SK-N-SH treated with all-trans-retinoic acid at 6 μM for 48 hours (cell line): ENCODE data around the gene CDC42EP3.

Source experiments
- ATAC-seq: fragments of 200-7000 bp; cut with Tn5 transposase; 3 replicates; pipeline ENCODE4 v1.9.1; 2020; ENCODE audit warnings: mild to moderate bottlenecking, moderate library complexity
- ARNTL ChIP-seq: fragments of 450-650 bp; formaldehyde crosslinking; IDR thresholded peaks from 2 replicates; pipeline ENCODE4 v1.5.0; 2020; ENCODE audit warnings: low read depth, mild to moderate bottlenecking, moderate library complexity, borderline replicate concordance
- BACH2 ChIP-seq: fragments of 250-450 bp; sonication (Bioruptor Pico); IDR thresholded peaks from 2 replicates; pipeline ENCODE4 v1.9.0; 2021; ENCODE audit warnings: mild to moderate bottlenecking, borderline replicate concordance
- CSDC2 ChIP-seq: fragments of 250-450 bp; sonication (Bioruptor Pico); IDR thresholded peaks from 2 replicates; pipeline ENCODE4 v1.5.0; 2020; ENCODE audit warnings: mild to moderate bottlenecking, moderate library complexity
- ESRRG ChIP-seq: fragments of 250-450 bp; sonication (Bioruptor Pico); IDR thresholded peaks from 2 replicates; pipeline ENCODE4 v1.6.1; 2021; ENCODE audit warnings: mild to moderate bottlenecking
- GLIS3 ChIP-seq: fragments of 250-450 bp; sonication (Bioruptor Pico); IDR thresholded peaks from 2 replicates; pipeline ENCODE4 v1.5.0; 2020; ENCODE audit warnings: mild to moderate bottlenecking, moderate library complexity
- ISL1 ChIP-seq: fragments of 250-450 bp; sonication (Bioruptor Pico); IDR thresholded peaks from 2 replicates; pipeline ENCODE4 v2.1.2; 2022; ENCODE audit warnings: mild to moderate bottlenecking, moderate library complexity
- OSR1 ChIP-seq: fragments of 250-450 bp; sonication (Bioruptor Pico); IDR thresholded peaks from 2 replicates; pipeline ENCODE4 v1.8.0; 2022; ENCODE audit warnings: moderate library complexity, mild to moderate bottlenecking, inconsistent platforms
- PPARA ChIP-seq: fragments of 250-450 bp; sonication (Bioruptor Pico); IDR thresholded peaks from 2 replicates; pipeline ENCODE4 v1.5.0; 2020; ENCODE audit warnings: mild to moderate bottlenecking, borderline replicate concordance
- RARB ChIP-seq: fragments of 250-450 bp; sonication (Bioruptor Pico); IDR thresholded peaks from 2 replicates; pipeline ENCODE4 v1.8.0; 2021; ENCODE audit warnings: mild to moderate bottlenecking, moderate library complexity
- SNAI2 ChIP-seq: fragments of 250-450 bp; sonication (Bioruptor Pico); IDR thresholded peaks from 2 replicates; pipeline ENCODE4 v1.5.0; 2020; ENCODE audit warnings: mild to moderate bottlenecking, moderate library complexity
- TCF4 ChIP-seq: fragments of 250-450 bp; sonication (Bioruptor Pico); IDR thresholded peaks from 2 replicates; pipeline ENCODE4 v1.8.0; 2021; ENCODE audit warnings: mild to moderate bottlenecking, moderate library complexity, borderline replicate concordance
- TOX ChIP-seq: fragments of 250-450 bp; sonication (Bioruptor Pico); IDR thresholded peaks from 2 replicates; pipeline ENCODE4 v1.8.0; 2021; ENCODE audit warnings: mild to moderate bottlenecking, moderate library complexity, borderline replicate concordance
- ZC3H10 ChIP-seq: fragments of 250-450 bp; sonication (Bioruptor Pico); IDR thresholded peaks from 2 replicates; pipeline ENCODE4 v1.5.1; 2021; ENCODE audit warnings: mild to moderate bottlenecking, moderate library complexity
- ZFP3 ChIP-seq: fragments of 250-450 bp; sonication (Bioruptor Pico); IDR thresholded peaks from 2 replicates; pipeline ENCODE4 v1.5.0; 2020; ENCODE audit warnings: mild to moderate bottlenecking, moderate library complexity
- ZFP30 ChIP-seq: fragments of 450-650 bp; formaldehyde crosslinking; IDR thresholded peaks from 2 replicates; pipeline ENCODE4 v1.5.0; 2022; ENCODE audit warnings: mild to moderate bottlenecking, moderate library complexity
- ZNF565 ChIP-seq: fragments of 450-650 bp; formaldehyde crosslinking; conservative IDR thresholded peaks from 2 replicates; pipeline ENCODE4 v1.5.0; 2020; ENCODE audit warnings: low read depth, mild to moderate bottlenecking, moderate library complexity
- ZNF70 ChIP-seq: fragments of 450-650 bp; formaldehyde crosslinking; IDR thresholded peaks from 2 replicates; pipeline ENCODE4 v1.5.0; 2020; ENCODE audit warnings: mild to moderate bottlenecking, moderate library complexity
- ZNF8 ChIP-seq: fragments of 450-650 bp; formaldehyde crosslinking; IDR thresholded peaks from 2 replicates; pipeline ENCODE4 v1.5.0; 2020; ENCODE audit warnings: mild to moderate bottlenecking, moderate library complexity
- TF ChIP-seq, protein P1 (sequence below): fragments of 250-450 bp; sonication (Bioruptor Pico); IDR thresholded peaks from 2 replicates; pipeline ENCODE4 v1.5.0; 2020; ENCODE audit warnings: mild to moderate bottlenecking, moderate library complexity
- TF ChIP-seq, protein P2 (sequence below): fragments of 250-450 bp; sonication (Bioruptor Pico); IDR thresholded peaks from 2 replicates; pipeline ENCODE4 v1.8.0; 2020; ENCODE audit warnings: mild to moderate bottlenecking, moderate library complexity, borderline replicate concordance
- TF ChIP-seq, protein P3 (sequence below): fragments of 250-450 bp; sonication (Bioruptor Pico); IDR thresholded peaks from 2 replicates; pipeline ENCODE4 v1.5.1; 2021; ENCODE audit warnings: mild to moderate bottlenecking, moderate library complexity
- TF ChIP-seq, protein P4 (sequence below): fragments of 250-450 bp; sonication (Bioruptor Pico); IDR thresholded peaks from 2 replicates; pipeline ENCODE4 v1.5.1; 2020; ENCODE audit warnings: low read depth, mild to moderate bottlenecking, moderate library complexity

The CDC42EP3 gene

DNA sequence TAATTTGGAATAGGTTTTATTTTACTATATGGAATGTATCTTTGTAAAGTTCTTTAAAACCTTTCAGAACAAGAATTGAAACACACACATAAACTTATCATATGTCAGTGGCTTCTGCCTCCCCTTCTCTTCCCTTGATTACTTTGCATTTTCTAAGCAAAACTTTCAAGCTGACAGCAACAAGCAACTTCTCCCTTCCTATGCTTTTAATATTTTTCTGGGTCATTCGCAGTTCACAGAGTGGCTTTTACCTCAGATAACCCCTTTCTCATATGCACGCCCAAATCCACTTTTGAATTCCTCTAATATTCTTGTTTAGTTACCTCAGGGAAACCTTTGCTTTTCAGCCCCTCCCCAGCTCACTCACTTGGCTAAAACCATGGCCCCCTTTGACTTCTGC, 36.7 kb upstream of the CDC42EP3 start:
- ATAC-seq, result no peak
- TF ChIP-seq GLIS3 (CRISPR knock-in tag), result no peak
- TF ChIP-seq, all 23 proteins: peak for 0

DNA sequence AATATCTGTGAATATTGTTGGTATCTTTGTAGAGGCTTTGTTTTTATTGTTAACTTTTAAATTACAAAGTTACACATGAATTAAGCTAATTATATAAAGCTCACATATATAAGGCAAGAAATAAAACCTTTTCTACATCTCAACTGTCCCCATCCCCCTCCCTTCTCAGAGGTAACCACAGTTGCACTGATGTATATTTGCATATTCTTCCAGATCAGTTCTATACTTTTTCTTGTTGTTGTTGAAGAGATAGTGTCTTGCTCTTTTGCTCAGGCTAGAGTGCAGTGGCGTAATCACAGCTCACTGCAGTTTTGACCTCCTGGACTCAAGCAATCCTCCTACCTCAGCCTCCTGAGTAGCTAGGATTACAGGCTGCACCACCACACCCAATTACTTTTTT, 36.0 kb upstream of the CDC42EP3 start:
- TF ChIP-seq RARB (CRISPR knock-in tag) (no peak), ZNF8 (no peak), TCF4 (CRISPR knock-in tag) (no peak), ARNTL (CRISPR knock-in tag) (no peak), ZNF565 (CRISPR knock-in tag) (no peak)
- TF ChIP-seq, protein P1, sequence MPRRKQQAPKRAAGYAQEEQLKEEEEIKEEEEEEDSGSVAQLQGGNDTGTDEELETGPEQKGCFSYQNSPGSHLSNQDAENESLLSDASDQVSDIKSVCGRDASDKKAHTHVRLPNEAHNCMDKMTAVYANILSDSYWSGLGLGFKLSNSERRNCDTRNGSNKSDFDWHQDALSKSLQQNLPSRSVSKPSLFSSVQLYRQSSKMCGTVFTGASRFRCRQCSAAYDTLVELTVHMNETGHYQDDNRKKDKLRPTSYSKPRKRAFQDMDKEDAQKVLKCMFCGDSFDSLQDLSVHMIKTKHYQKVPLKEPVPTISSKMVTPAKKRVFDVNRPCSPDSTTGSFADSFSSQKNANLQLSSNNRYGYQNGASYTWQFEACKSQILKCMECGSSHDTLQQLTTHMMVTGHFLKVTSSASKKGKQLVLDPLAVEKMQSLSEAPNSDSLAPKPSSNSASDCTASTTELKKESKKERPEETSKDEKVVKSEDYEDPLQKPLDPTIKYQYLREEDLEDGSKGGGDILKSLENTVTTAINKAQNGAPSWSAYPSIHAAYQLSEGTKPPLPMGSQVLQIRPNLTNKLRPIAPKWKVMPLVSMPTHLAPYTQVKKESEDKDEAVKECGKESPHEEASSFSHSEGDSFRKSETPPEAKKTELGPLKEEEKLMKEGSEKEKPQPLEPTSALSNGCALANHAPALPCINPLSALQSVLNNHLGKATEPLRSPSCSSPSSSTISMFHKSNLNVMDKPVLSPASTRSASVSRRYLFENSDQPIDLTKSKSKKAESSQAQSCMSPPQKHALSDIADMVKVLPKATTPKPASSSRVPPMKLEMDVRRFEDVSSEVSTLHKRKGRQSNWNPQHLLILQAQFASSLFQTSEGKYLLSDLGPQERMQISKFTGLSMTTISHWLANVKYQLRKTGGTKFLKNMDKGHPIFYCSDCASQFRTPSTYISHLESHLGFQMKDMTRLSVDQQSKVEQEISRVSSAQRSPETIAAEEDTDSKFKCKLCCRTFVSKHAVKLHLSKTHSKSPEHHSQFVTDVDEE, result no peak
- TF ChIP-seq, protein P2, sequence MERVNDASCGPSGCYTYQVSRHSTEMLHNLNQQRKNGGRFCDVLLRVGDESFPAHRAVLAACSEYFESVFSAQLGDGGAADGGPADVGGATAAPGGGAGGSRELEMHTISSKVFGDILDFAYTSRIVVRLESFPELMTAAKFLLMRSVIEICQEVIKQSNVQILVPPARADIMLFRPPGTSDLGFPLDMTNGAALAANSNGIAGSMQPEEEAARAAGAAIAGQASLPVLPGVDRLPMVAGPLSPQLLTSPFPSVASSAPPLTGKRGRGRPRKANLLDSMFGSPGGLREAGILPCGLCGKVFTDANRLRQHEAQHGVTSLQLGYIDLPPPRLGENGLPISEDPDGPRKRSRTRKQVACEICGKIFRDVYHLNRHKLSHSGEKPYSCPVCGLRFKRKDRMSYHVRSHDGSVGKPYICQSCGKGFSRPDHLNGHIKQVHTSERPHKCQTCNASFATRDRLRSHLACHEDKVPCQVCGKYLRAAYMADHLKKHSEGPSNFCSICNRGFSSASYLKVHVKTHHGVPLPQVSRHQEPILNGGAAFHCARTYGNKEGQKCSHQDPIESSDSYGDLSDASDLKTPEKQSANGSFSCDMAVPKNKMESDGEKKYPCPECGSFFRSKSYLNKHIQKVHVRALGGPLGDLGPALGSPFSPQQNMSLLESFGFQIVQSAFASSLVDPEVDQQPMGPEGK (CRISPR knock-in tag), result no peak
- TF ChIP-seq, protein P3, sequence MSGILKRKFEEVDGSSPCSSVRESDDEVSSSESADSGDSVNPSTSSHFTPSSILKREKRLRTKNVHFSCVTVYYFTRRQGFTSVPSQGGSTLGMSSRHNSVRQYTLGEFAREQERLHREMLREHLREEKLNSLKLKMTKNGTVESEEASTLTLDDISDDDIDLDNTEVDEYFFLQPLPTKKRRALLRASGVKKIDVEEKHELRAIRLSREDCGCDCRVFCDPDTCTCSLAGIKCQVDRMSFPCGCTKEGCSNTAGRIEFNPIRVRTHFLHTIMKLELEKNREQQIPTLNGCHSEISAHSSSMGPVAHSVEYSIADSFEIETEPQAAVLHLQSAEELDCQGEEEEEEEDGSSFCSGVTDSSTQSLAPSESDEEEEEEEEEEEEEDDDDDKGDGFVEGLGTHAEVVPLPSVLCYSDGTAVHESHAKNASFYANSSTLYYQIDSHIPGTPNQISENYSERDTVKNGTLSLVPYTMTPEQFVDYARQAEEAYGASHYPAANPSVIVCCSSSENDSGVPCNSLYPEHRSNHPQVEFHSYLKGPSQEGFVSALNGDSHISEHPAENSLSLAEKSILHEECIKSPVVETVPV, result no peak
- no peak for ATAC-seq

DNA sequence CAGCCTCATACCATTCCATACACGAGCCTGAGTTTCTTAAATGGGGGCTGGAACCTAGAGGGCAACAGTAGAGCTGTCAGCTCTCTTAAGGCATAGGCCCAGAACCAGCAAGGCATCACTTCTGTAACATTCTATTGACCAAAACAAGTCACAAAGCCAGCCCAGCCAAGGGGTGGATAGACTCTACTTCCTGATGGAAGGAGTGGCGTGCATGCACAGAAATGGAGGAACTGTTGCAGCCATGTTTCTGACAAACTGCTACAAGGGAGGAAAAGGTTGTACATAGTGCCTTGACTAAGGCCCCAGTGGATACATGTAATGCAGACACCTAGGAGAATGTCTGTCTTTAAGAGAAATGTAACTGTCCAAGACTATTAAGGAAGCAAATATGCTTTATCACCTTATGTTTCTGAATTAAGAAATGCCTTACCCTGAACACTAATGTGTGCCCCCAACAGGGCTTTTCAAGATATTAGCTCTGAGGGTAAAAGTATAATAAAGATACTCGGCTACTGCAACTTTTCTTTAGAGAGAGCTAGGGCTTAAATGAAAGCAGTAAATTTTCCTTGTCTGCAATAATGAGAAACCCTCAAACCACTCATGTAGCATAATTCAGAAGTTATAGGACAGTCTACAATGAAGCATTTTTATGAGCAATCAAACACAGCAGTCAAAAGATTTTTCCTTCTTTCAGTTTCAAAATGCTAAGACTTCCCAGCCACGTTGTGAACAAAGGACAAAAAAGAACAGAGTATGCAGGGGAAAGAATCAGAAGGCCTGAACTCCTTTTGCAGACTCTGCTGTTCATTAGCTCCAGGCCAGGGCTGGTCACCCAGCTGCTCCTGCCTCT, 35.1 kb upstream of the CDC42EP3 start:
- ATAC-seq, result no peak
- no peak for TF ChIP-seq PPARA (CRISPR knock-in tag)
- TF ChIP-seq ZNF70, result no peak
- TF ChIP-seq CSDC2, result no peak
- TF ChIP-seq OSR1, result no peak
- TF ChIP-seq ZFP3 (CRISPR knock-in tag), result no peak
- no peak for TF ChIP-seq TOX
- TF ChIP-seq ISL1 (CRISPR knock-in tag), result no peak
- TF ChIP-seq ZNF8, result no peak
- no peak for TF ChIP-seq BACH2 (CRISPR knock-in tag)
- no peak for TF ChIP-seq ZFP30 (CRISPR knock-in tag)
- no peak for TF ChIP-seq ZC3H10

DNA sequence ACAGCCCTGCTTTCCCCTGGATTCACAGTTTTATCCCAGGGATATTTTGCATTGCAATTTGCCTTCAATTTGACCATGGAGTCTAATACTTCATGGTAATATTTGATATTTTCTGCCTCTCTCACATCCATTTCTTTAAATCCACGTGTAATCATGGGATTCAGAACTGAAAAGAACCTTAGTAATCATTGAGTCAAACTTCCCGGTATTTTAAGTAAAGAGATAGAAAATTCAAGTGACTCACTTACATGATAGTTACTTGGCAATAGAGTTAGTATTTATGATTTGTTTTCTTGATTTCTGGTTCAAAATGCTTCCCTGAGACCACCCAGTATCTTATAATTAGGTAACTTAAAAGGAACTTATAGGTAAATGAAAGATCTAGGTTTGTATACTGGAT, 33.7 kb upstream of the CDC42EP3 start:
- no peak for TF ChIP-seq RARB (CRISPR knock-in tag)
- no peak for TF ChIP-seq CSDC2
- TF ChIP-seq ZNF70, result no peak
- no peak for TF ChIP-seq ARNTL (CRISPR knock-in tag)
- no peak for TF ChIP-seq GLIS3 (CRISPR knock-in tag)
- TF ChIP-seq ZFP30 (CRISPR knock-in tag), result no peak
- TF ChIP-seq ESRRG (CRISPR knock-in tag), result no peak
- TF ChIP-seq, protein P4, sequence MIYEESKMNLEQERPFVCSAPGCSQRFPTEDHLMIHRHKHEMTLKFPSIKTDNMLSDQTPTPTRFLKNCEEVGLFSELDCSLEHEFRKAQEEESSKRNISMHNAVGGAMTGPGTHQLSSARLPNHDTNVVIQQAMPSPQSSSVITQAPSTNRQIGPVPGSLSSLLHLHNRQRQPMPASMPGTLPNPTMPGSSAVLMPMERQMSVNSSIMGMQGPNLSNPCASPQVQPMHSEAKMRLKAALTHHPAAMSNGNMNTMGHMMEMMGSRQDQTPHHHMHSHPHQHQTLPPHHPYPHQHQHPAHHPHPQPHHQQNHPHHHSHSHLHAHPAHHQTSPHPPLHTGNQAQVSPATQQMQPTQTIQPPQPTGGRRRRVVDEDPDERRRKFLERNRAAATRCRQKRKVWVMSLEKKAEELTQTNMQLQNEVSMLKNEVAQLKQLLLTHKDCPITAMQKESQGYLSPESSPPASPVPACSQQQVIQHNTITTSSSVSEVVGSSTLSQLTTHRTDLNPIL (CRISPR knock-in tag), result no peak
- TF ChIP-seq PPARA (CRISPR knock-in tag), result no peak
- TF ChIP-seq ZFP3 (CRISPR knock-in tag), result no peak
- TF ChIP-seq SNAI2 (CRISPR knock-in tag), result no peak
- no peak for TF ChIP-seq ZNF8
- ATAC-seq, result no peak
